Stomach (tissue), 4 donors: ENCODE data around the gene APCDD1L.

Experiments used
- POLR2A ChIP-seq, 4 donors: fragments of 450-650 bp; IDR thresholded peaks; one replicate each; pipeline ENCODE4 v1.6.1; 2016; ENCODE audit warnings: antibody characterized with exemption in 4 of 4, control low read depth in 2 of 4, mild to moderate bottlenecking in 1 of 4, moderate library complexity in 1 of 4
- POLR2AphosphoS5 ChIP-seq, 3 donors: sonication (generic); formaldehyde crosslinking; IDR thresholded peaks; one replicate each; pipeline ENCODE4 v1.6.1; 2016; ENCODE audit warnings: antibody characterized with exemption in 3 of 3
- TF ChIP-seq, protein P1 (sequence below), 7 experiments: fragments of 450-650 bp in 4 of 7; fragments of 200-600 bp in 3 of 7; sonication (generic) in 3 of 7; IDR thresholded peaks; one replicate each; pipeline ENCODE4 v1.5.1; 2016 to 2019; ENCODE audit warnings: antibody characterized with exemption in 7 of 7, control low read depth in 2 of 7, mild to moderate bottlenecking in 1 of 7

DNA sequence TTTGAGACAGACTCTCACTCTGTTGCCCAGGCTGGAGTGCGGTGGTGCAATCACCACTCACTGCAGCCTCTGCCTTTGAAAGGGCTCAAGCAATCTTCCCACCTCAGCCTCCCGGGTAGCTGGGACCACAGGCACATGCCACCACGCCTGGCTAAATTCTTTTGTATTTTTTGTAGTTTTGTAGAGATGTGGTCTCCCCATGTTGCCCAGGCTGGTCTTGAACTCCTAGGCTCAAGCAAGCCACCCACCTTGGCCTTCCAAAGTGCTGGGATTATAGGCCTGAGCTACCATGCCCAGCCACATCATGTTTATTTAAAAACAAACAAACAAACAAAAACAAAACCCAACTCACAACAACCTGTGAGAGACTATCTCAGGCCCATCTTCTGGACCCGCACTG, 29.7 kb upstream of the APCDD1L start:
- TF ChIP-seq, protein P1, sequence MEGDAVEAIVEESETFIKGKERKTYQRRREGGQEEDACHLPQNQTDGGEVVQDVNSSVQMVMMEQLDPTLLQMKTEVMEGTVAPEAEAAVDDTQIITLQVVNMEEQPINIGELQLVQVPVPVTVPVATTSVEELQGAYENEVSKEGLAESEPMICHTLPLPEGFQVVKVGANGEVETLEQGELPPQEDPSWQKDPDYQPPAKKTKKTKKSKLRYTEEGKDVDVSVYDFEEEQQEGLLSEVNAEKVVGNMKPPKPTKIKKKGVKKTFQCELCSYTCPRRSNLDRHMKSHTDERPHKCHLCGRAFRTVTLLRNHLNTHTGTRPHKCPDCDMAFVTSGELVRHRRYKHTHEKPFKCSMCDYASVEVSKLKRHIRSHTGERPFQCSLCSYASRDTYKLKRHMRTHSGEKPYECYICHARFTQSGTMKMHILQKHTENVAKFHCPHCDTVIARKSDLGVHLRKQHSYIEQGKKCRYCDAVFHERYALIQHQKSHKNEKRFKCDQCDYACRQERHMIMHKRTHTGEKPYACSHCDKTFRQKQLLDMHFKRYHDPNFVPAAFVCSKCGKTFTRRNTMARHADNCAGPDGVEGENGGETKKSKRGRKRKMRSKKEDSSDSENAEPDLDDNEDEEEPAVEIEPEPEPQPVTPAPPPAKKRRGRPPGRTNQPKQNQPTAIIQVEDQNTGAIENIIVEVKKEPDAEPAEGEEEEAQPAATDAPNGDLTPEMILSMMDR (IDR thresholded peaks at IDR 0.05): no peak
- no peak for TF ChIP-seq POLR2AphosphoS5 (IDR thresholded peaks at IDR 0.05)
- TF ChIP-seq POLR2A (IDR thresholded peaks at IDR 0.05): no peak
